H9 (cell line): ENCODE measurements around the gene LUZP2. TPM values are rescaled to one million over a fixed set of nuclear protein-coding genes. Genes with fewer than 3 reads are reported as not detected.

Experiments used
- DNase-seq: peaks from one replicate; pipeline ENCODE4 v3.0.0-alpha.2; 2017
- H2AFZ ChIP-seq: one replicate; pipeline ENCODE4 v1.6.1; 2013; ENCODE audit warnings: mild to moderate bottlenecking, low read length, control low read depth, moderate library complexity
- H2AK5ac ChIP-seq: 2 replicates; pipeline ENCODE4 v1.6.1; 2013; ENCODE audit warnings: low read length, control low read depth, mixed read lengths; ENCODE audit not compliant: insufficient read length
- H2BK120ac ChIP-seq: one replicate; pipeline ENCODE4 v1.6.1; 2013; ENCODE audit warnings: low read depth, mild to moderate bottlenecking, low read length, control low read depth, inconsistent platforms; ENCODE audit not compliant: poor library complexity, severe bottlenecking
- H2BK12ac ChIP-seq: 2 replicates; pipeline ENCODE4 v1.6.1; 2013; ENCODE audit warnings: low read length, control low read depth, mixed read lengths, low read depth; ENCODE audit not compliant: insufficient read length
- H2BK15ac ChIP-seq: 2 replicates; pipeline ENCODE4 v1.6.1; 2013; ENCODE audit warnings: low read depth, low read length, control low read depth
- H2BK20ac ChIP-seq: one replicate; pipeline ENCODE4 v1.6.1; 2013; ENCODE audit warnings: low read depth, mild to moderate bottlenecking, low read length, control low read depth, inconsistent platforms; ENCODE audit not compliant: poor library complexity, severe bottlenecking
- H2BK5ac ChIP-seq: 2 replicates; pipeline ENCODE4 v1.6.1; 2013; ENCODE audit warnings: low read length, control low read depth, mixed read lengths; ENCODE audit not compliant: insufficient read length
- H3K14ac ChIP-seq: 2 replicates; pipeline ENCODE4 v1.6.1; 2013; ENCODE audit warnings: low read length, control low read depth; ENCODE audit not compliant: insufficient read depth
- H3K18ac ChIP-seq: 2 replicates; pipeline ENCODE4 v1.6.1; 2013; ENCODE audit warnings: low read depth, mild to moderate bottlenecking, mixed read lengths, low read length, control low read depth; ENCODE audit not compliant: insufficient read length
- H3K23ac ChIP-seq: 2 replicates; pipeline ENCODE4 v1.6.1; 2013; ENCODE audit warnings: low read length, control low read depth, mixed read lengths, low read depth; ENCODE audit not compliant: insufficient read length
- H3K23me2 ChIP-seq: 2 replicates; pipeline ENCODE4 v1.6.1; 2013; ENCODE audit warnings: low read depth, mild to moderate bottlenecking, mixed read lengths, low read length, control low read depth; ENCODE audit not compliant: insufficient read length, poor library complexity, severe bottlenecking
- H3K27ac ChIP-seq: 2 replicates; pipeline ENCODE4 v1.5.1; 2013; ENCODE audit warnings: low read length, control low read depth, mixed read lengths, low read depth; ENCODE audit not compliant: insufficient read length
- H3K27me3 ChIP-seq: 2 replicates; pipeline ENCODE4 v1.6.1; 2013; ENCODE audit warnings: low read length, control low read depth, inconsistent platforms; ENCODE audit not compliant: insufficient read depth
- H3K4ac ChIP-seq: 2 replicates; pipeline ENCODE4 v1.6.1; 2013; ENCODE audit warnings: low read depth, mild to moderate bottlenecking, control low read depth, inconsistent platforms, low read length, moderate library complexity
- H3K4me1 ChIP-seq: 2 replicates; pipeline ENCODE4 v1.6.1; 2013; ENCODE audit warnings: low read length, control low read depth, inconsistent platforms; ENCODE audit not compliant: insufficient read depth
- H3K4me2 ChIP-seq: 2 replicates; pipeline ENCODE4 v1.6.1; 2013; ENCODE audit warnings: low read length, control low read depth, mixed read lengths; ENCODE audit not compliant: insufficient read length, insufficient read depth
- H3K56ac ChIP-seq: 2 replicates; pipeline ENCODE4 v1.6.1; 2013; ENCODE audit warnings: low read depth, mild to moderate bottlenecking, mixed read lengths, low read length, control low read depth; ENCODE audit not compliant: insufficient read length
- H3K79me1 ChIP-seq: 2 replicates; pipeline ENCODE4 v1.6.1; 2013; ENCODE audit warnings: low read depth, mild to moderate bottlenecking, moderate library complexity, low read length, control low read depth, inconsistent platforms; ENCODE audit not compliant: insufficient read depth, poor library complexity, severe bottlenecking
- H3K79me2 ChIP-seq: 2 replicates; pipeline ENCODE4 v1.6.1; 2013; ENCODE audit warnings: low read length, control low read depth, inconsistent platforms; ENCODE audit not compliant: insufficient read depth
- H3K9ac ChIP-seq: 2 replicates; pipeline ENCODE4 v1.6.1; 2013; ENCODE audit warnings: low read length, control low read depth, mixed read lengths; ENCODE audit not compliant: insufficient read length; ENCODE audit errors: extremely low read depth
- H3K9me3 ChIP-seq: one replicate; pipeline ENCODE4 v1.6.1; 2013; ENCODE audit warnings: low read depth, low read length, inconsistent platforms; ENCODE audit not compliant: control insufficient read depth
- H3T11ph ChIP-seq: one replicate; pipeline ENCODE4 v1.6.1; 2013; ENCODE audit warnings: mild to moderate bottlenecking, low read length, control low read depth, inconsistent platforms
- H4K20me1 ChIP-seq: one replicate; pipeline ENCODE4 v1.6.1; 2013; ENCODE audit not compliant: control insufficient read depth, insufficient read length, insufficient read depth
- H4K5ac ChIP-seq: 2 replicates; pipeline ENCODE4 v1.6.1; 2013; ENCODE audit warnings: low read depth, mild to moderate bottlenecking, mixed read lengths, low read length, control low read depth; ENCODE audit not compliant: insufficient read length
- H4K8ac ChIP-seq: replicated peaks from 2 replicates; pipeline ENCODE4 v1.6.1; 2013; ENCODE audit warnings: low read length, control low read depth, mixed read lengths, low read depth; ENCODE audit not compliant: insufficient read length
- H4K91ac ChIP-seq: 2 replicates; pipeline ENCODE4 v1.6.1; 2013; ENCODE audit warnings: low read depth, mild to moderate bottlenecking, moderate library complexity, mixed read lengths, low read length, control low read depth; ENCODE audit not compliant: insufficient read length
- H3K27ac Mint-ChIP-seq, 3 experiments: 2 replicates in 2 of 3; 3 replicates in 1 of 3; pipeline ENCODE4 v1.8.0; 2020 to 2021; ENCODE audit warnings: mixed read lengths in 3 of 3, mild to moderate bottlenecking in 1 of 3, moderate library complexity in 1 of 3
- H3K27me3 Mint-ChIP-seq: 2 replicates; pipeline ENCODE4 v1.8.0; 2021; ENCODE audit warnings: low read depth, mild to moderate bottlenecking, moderate library complexity, mixed read lengths
- H3K36me3 Mint-ChIP-seq, 3 experiments: 2 replicates in 2 of 3; 3 replicates in 1 of 3; pipeline ENCODE4 v1.8.0; 2020 to 2021; ENCODE audit warnings: low read depth in 3 of 3, mixed read lengths in 3 of 3; ENCODE audit not compliant: insufficient read depth in 1 of 3
- H3K4me1 Mint-ChIP-seq, 2 experiments: 2 replicates each; pipeline ENCODE4 v1.8.0; 2020; ENCODE audit warnings: mixed read lengths in 2 of 2
- H3K4me3 Mint-ChIP-seq, 2 experiments: 2 replicates in 1 of 2; 3 replicates in 1 of 2; pipeline ENCODE4 v1.8.0; 2020 to 2021; ENCODE audit warnings: mild to moderate bottlenecking in 2 of 2, mixed read lengths in 2 of 2, moderate library complexity in 1 of 2
- H3K9me3 Mint-ChIP-seq, 2 experiments: 2 replicates in 1 of 2; 3 replicates in 1 of 2; pipeline ENCODE4 v1.8.0; 2020; ENCODE audit warnings: mild to moderate bottlenecking in 2 of 2, mixed read lengths in 2 of 2, moderate library complexity in 1 of 2
- CTCF ChIP-seq: fragments of 200-600 bp; sonication (generic); conservative IDR thresholded peaks from 3 replicates; pipeline ENCODE4 v1.8.0; 2021; ENCODE audit warnings: antibody characterized with exemption, mild to moderate bottlenecking
- WGBS: extraction: QIAGEN DNeasy Blood & Tissue Kit; methylation state at CpG from one replicate; pipeline ENCODE4 v1.1.7; 2013; ENCODE audit warnings: missing lambda C conversion rate, low lambda C conversion rate, mixed read lengths; ENCODE audit not compliant: insufficient read length; ENCODE audit errors: extremely low coverage; 5-methylcytosine and 5-hydroxymethylcytosine counted together
- total RNA-seq: library from RNA; stranded (reverse); gene quantifications from 2 replicates; pipeline ENCODE4 v1.2.1, GENCODE V29; 2021

The LUZP2 gene
- total RNA-seq, 1 experiment from 2014 or later: 25.4 TPM

- Histone ChIP-seq H3K56ac (no peak overlapping the region), H2BK20ac (no peak overlapping the region)
- H3K4me3 Mint-ChIP-seq: no peak overlapping the region
Observed at GRCh38 chr11:24651873-24652272, 155.0 kb downstream of the LUZP2 start.

More at GRCh38 chr11:24651873-24652272, 155.0 kb downstream of the LUZP2 start:
- H2BK5ac ChIP-seq: no peak overlapping the region
- H3K9me3 Mint-ChIP-seq: no peaks in the 10 kb centered on the region
- no peaks in the 10 kb centered on the region for H3K9me3 ChIP-seq
- H2BK120ac ChIP-seq: no peak overlapping the region
- H3K18ac ChIP-seq: no peak overlapping the region
- H3K9ac ChIP-seq: no peak overlapping the region
- no peaks in the 10 kb centered on the region for H3K23me2 ChIP-seq
- no peak overlapping the region for H4K91ac ChIP-seq
- TF ChIP-seq CTCF: no peak
- no peaks in the 10 kb centered on the region for H3K36me3 Mint-ChIP-seq
- no peaks in the 10 kb centered on the region for H4K20me1 ChIP-seq
- no peak overlapping the region for H3K14ac ChIP-seq
- no peak overlapping the region for H2AFZ ChIP-seq
- no peaks in the 10 kb centered on the region for H3K27me3 ChIP-seq
- no peak overlapping the region for H3K23ac ChIP-seq
- no peak overlapping the region for H2BK12ac ChIP-seq
- H3K27me3 Mint-ChIP-seq: no peaks in the 10 kb centered on the region
- no peak overlapping the region for H2BK15ac ChIP-seq
- no peak overlapping the region for H4K8ac ChIP-seq
- no peaks in the 10 kb centered on the region for H3K79me2 ChIP-seq
- H3K27ac ChIP-seq: no peak overlapping the region
- H3T11ph ChIP-seq: no peak overlapping the region
- no peak overlapping the region for H2AK5ac ChIP-seq
- 0 out of 7 replicates have a peak overlapping the region, but pooled peaks of 1 of the 3 experiments have one; percentile 12 for H3K27ac Mint-ChIP-seq
- H3K4me1 Mint-ChIP-seq: peaks cover 8 to 11% of the 10 kb centered on the region in 2 experiments
- WGBS: no CpG with 5 or more reads among the region's 2 CpGs
- H3K4ac ChIP-seq: no peak overlapping the region
- no peaks in the 10 kb centered on the region for H3K79me1 ChIP-seq
- no peaks in the 10 kb centered on the region for H3K4me1 ChIP-seq
- no peak overlapping the region for H3K4me2 ChIP-seq
- no peak for DNase-seq
- no peak overlapping the region for H4K5ac ChIP-seq
